ENCODE results near the gene AGXT.

The AGXT gene

GRCh38 chr2:240896871-240897692 is 28.5 kb downstream of the AGXT start:
- DNase-seq (ENCODE audit: low read depth in 1 of 2, low spot score in 1 of 2) = no peak

GRCh38 chr2:240898108-240898730 is 29.6 kb downstream of the AGXT start:
- DNase-seq (ENCODE audit: low read depth in 1 of 2, low spot score in 1 of 2) = no peak

- no peak for DNase-seq (ENCODE audit: low read depth in 1 of 2, low spot score in 1 of 2)
Observed at GRCh38 chr2:240898731-240899467, 30.3 kb downstream of the AGXT start.

GRCh38 chr2:240899468-240899865 is 30.8 kb downstream of the AGXT start:
- DNase-seq (ENCODE audit: low read depth in 1 of 2, low spot score in 1 of 2) = no peak

- DNase-seq (ENCODE audit: low read depth in 1 of 2, low spot score in 1 of 2) = no peak
Observed at GRCh38 chr2:240900141-240900860, 31.7 kb downstream of the AGXT start.

- no peak for DNase-seq (ENCODE audit: low read depth in 1 of 2, low spot score in 1 of 2)
Observed at GRCh38 chr2:240901986-240902614, 33.5 kb downstream of the AGXT start.

GRCh38 chr2:240902615-240903041 is 34.0 kb downstream of the AGXT start:
- DNase-seq (ENCODE audit: low read depth in 1 of 2, low spot score in 1 of 2) = no peak

GRCh38 chr2:240903191-240904060 is 34.8 kb downstream of the AGXT start:
- DNase-seq (ENCODE audit: low read depth in 1 of 2, low spot score in 1 of 2) = no peak

GRCh38 chr2:240904216-240905175 is 35.9 kb downstream of the AGXT start:
- no peak for DNase-seq (ENCODE audit: low read depth in 1 of 2, low spot score in 1 of 2)

- no peak for DNase-seq (ENCODE audit: low read depth in 1 of 2, low spot score in 1 of 2)
Observed at GRCh38 chr2:240905176-240905781, 36.7 kb downstream of the AGXT start.

GRCh38 chr2:240906141-240906910 is 37.7 kb downstream of the AGXT start, which contains the start of gene CROCC2:
CROCC2 (plus strand) TSS chr2:240906336; CDS start chr2:240906514, 178 bp downstream.
- no peak for DNase-seq (ENCODE audit: low read depth in 1 of 2, low spot score in 1 of 2)

- DNase-seq (ENCODE audit: low read depth in 1 of 2, low spot score in 1 of 2) = no peak
Observed at GRCh38 chr2:240906911-240907590, 38.4 kb downstream of the AGXT start.

- DNase-seq (ENCODE audit: low read depth in 1 of 2, low spot score in 1 of 2) = no peak
Observed at GRCh38 chr2:240909216-240909974, 40.8 kb downstream of the AGXT start.

GRCh38 chr2:240911641-240912265 is 43.1 kb downstream of the AGXT start:
- no peak for DNase-seq (ENCODE audit: low read depth in 1 of 2, low spot score in 1 of 2)

Data from activated T-helper 1 cell treated with anti-CD3 and anti-CD28 coated beads, Interleukin-2, amount 50 U/mL, for 16 hours (primary cell).